ENCODE data around the gene NISCH. TPM values are rescaled to one million over a fixed set of nuclear protein-coding genes. Genes with fewer than 3 reads are reported as not detected.
A peak's percentile ranks its signal among the peaks of the same experiment; 100 is the strongest.

The NISCH gene
- total RNA-seq, 1 experiment from 2014 or later, result 85.0 TPM

DNA sequence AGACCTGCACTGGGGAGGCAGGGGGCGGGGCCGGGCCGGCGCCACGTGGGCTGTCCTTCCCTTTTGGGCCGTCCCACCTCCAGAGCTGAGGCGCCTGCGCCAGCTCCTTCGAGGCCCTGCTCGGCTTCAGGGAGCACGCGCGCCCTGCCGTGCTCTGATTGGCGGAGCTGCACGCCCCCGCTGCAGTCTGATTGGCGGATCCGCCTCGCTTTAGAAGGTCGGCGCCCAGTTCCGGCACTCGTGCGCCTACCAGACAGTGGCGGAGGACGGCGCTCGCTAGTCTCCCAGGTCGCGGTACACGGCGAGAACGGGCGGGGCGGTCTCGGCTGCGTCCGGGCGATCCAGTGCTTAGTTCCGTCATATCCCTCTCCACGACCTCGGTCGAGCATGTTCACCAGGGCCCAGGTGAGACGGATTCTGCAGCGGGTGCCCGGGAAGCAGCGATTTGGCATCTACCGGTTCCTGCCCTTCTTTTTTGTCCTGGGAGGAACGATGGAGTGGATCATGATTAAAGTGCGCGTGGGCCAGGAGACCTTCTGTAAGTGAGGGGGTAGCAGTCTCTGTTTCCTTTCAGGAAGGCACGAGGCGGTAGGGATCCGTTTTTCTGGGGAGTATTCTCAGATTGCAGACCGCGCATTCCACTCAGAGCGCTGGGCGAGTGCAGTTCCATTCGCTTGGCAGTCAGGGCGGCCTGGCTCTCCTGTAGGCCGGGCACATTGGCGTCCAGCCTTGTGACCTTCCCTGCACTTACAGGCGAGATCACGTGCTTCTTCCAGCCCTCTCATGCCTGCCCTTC, 81.2 kb downstream of the NISCH start, which contains the start of gene UQCC5 (continued):
- TF ChIP-seq JUN (CRISPR knock-in tag; IDR thresholded peaks at IDR 0.05) (no peak), SMAD4 (CRISPR knock-in tag; IDR thresholded peaks at IDR 0.05) (no peak), ZNF423 (CRISPR knock-in tag; IDR thresholded peaks at IDR 0.05) (no peak), HMGA2 (CRISPR knock-in tag; IDR thresholded peaks at IDR 0.05) (no peak), NFATC4 (CRISPR knock-in tag; IDR thresholded peaks at IDR 0.05) (no peak), SP1 (CRISPR knock-in tag; conservative IDR thresholded peaks at IDR 0.05) (peak; percentile 98), ZNF416 (CRISPR knock-in tag; IDR thresholded peaks at IDR 0.05) (0 out of 2 replicates have a peak, but pooled peaks have one; percentile 54), ZNF232 (CRISPR knock-in tag; IDR thresholded peaks at IDR 0.05) (peak; percentile 89), ESRRA (CRISPR knock-in tag; IDR thresholded peaks at IDR 0.05; ENCODE audit: borderline replicate concordance) (peak; percentile 78; the same call in 1 of the 2 replicates), TEAD1 (CRISPR knock-in tag; IDR thresholded peaks at IDR 0.05) (peak; percentile 80; the same call in 1 of the 2 replicates)
- TF ChIP-seq, protein P1, sequence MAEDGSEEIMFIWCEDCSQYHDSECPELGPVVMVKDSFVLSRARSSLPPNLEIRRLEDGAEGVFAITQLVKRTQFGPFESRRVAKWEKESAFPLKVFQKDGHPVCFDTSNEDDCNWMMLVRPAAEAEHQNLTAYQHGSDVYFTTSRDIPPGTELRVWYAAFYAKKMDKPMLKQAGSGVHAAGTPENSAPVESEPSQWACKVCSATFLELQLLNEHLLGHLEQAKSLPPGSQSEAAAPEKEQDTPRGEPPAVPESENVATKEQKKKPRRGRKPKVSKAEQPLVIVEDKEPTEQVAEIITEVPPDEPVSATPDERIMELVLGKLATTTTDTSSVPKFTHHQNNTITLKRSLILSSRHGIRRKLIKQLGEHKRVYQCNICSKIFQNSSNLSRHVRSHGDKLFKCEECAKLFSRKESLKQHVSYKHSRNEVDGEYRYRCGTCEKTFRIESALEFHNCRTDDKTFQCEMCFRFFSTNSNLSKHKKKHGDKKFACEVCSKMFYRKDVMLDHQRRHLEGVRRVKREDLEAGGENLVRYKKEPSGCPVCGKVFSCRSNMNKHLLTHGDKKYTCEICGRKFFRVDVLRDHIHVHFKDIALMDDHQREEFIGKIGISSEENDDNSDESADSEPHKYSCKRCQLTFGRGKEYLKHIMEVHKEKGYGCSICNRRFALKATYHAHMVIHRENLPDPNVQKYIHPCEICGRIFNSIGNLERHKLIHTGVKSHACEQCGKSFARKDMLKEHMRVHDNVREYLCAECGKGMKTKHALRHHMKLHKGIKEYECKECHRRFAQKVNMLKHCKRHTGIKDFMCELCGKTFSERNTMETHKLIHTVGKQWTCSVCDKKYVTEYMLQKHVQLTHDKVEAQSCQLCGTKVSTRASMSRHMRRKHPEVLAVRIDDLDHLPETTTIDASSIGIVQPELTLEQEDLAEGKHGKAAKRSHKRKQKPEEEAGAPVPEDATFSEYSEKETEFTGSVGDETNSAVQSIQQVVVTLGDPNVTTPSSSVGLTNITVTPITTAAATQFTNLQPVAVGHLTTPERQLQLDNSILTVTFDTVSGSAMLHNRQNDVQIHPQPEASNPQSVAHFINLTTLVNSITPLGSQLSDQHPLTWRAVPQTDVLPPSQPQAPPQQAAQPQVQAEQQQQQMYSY (CRISPR knock-in tag; IDR thresholded peaks at IDR 0.05), result peak; percentile 27; the same call in 1 of the 2 replicates
- TF ChIP-seq, protein P2, sequence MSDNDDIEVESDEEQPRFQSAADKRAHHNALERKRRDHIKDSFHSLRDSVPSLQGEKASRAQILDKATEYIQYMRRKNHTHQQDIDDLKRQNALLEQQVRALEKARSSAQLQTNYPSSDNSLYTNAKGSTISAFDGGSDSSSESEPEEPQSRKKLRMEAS (CRISPR knock-in tag; IDR thresholded peaks at IDR 0.05), result peak; percentile 97
- TF ChIP-seq, protein P3, sequence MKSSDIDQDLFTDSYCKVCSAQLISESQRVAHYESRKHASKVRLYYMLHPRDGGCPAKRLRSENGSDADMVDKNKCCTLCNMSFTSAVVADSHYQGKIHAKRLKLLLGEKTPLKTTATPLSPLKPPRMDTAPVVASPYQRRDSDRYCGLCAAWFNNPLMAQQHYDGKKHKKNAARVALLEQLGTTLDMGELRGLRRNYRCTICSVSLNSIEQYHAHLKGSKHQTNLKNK (CRISPR knock-in tag; IDR thresholded peaks at IDR 0.05), result 0 out of 2 replicates have a peak, but pooled peaks have one; percentile 10
- TF ChIP-seq, protein P4, sequence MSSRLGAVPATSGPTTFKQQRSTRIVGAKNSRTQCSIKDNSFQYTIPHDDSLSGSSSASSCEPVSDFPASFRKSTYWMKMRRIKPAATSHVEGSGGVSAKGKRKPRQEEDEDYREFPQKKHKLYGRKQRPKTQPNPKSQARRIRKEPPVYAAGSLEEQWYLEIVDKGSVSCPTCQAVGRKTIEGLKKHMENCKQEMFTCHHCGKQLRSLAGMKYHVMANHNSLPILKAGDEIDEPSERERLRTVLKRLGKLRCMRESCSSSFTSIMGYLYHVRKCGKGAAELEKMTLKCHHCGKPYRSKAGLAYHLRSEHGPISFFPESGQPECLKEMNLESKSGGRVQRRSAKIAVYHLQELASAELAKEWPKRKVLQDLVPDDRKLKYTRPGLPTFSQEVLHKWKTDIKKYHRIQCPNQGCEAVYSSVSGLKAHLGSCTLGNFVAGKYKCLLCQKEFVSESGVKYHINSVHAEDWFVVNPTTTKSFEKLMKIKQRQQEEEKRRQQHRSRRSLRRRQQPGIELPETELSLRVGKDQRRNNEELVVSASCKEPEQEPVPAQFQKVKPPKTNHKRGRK (CRISPR knock-in tag; IDR thresholded peaks at IDR 0.05; ENCODE audit: borderline replicate concordance), result no peak
- TF ChIP-seq, protein P5, sequence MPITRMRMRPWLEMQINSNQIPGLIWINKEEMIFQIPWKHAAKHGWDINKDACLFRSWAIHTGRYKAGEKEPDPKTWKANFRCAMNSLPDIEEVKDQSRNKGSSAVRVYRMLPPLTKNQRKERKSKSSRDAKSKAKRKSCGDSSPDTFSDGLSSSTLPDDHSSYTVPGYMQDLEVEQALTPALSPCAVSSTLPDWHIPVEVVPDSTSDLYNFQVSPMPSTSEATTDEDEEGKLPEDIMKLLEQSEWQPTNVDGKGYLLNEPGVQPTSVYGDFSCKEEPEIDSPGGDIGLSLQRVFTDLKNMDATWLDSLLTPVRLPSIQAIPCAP (CRISPR knock-in tag; IDR thresholded peaks at IDR 0.05), result peak; percentile 91; the same call in 1 of the 2 replicates
- TF ChIP-seq, protein P6, sequence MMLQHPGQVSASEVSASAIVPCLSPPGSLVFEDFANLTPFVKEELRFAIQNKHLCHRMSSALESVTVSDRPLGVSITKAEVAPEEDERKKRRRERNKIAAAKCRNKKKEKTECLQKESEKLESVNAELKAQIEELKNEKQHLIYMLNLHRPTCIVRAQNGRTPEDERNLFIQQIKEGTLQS (CRISPR knock-in tag; conservative IDR thresholded peaks at IDR 0.05), result no peak

DNA sequence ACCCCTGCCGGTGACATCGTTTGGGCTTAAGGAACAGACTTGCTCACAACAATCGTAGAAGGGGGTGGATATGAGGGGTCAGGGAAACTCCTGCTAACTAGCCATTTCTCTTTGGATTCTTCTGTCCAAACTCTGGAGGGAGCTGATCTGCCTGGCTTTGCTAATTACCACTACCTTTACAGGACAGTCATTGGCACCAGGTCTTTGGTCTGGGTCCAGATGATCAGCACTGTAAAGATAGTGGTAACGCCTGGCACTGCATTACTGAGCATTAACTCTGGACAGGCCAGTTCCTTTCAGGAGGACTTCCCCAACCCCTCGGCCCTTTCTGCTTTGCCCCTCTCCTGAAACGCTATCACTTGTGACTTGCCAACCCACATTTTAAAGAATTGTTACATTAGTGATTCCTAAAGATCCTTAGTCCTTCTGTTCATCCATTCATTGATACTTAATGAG, 81.8 kb downstream of the NISCH start:
- H3K27me3 Mint-ChIP-seq (ENCODE audit: low read depth), result no peaks in the 10 kb centered on the region
- DNase-seq (ENCODE audit: low spot score) (no peak), ATAC-seq (no peak)
- peak overlapping the region; percentile 99 for H3K27ac Mint-ChIP-seq
- TF ChIP-seq CBFB (CRISPR knock-in tag; IDR thresholded peaks at IDR 0.05; ENCODE audit: low read depth) (0 out of 2 replicates have a peak, but pooled peaks have one; percentile 7), GABPB1 (CRISPR knock-in tag; IDR thresholded peaks at IDR 0.05) (no peak)
- peaks cover 19% of the 10 kb centered on the region for H3K36me3 Mint-ChIP-seq
- H3K4me3 Mint-ChIP-seq, result peak overlapping the region; percentile 98
- no peaks in the 10 kb centered on the region for H3K9me3 Mint-ChIP-seq
- ChIA-PET CTCF (interaction anchor here (1.4 kb wide), 1 partner anchor 20 kb away, joined by 3 read pairs; no protein-coding TSS in a partner anchor), POLR2A (no interaction called here)
- peaks cover 48% of the 10 kb centered on the region for H3K4me1 Mint-ChIP-seq
